ENCODE measurements around the gene SUFU. TPM values are rescaled to one million over a fixed set of nuclear protein-coding genes. Genes with fewer than 3 reads are reported as not detected.
"Not testable (repeated sequence)": the region's sequence is repeated elsewhere in the genome, so short reads cannot be mapped to it uniquely, and the experiment has no call there.

SUFU gene
- total RNA-seq, 2 experiments from 2014 or later = 13.1 to 13.4 TPM

DNA sequence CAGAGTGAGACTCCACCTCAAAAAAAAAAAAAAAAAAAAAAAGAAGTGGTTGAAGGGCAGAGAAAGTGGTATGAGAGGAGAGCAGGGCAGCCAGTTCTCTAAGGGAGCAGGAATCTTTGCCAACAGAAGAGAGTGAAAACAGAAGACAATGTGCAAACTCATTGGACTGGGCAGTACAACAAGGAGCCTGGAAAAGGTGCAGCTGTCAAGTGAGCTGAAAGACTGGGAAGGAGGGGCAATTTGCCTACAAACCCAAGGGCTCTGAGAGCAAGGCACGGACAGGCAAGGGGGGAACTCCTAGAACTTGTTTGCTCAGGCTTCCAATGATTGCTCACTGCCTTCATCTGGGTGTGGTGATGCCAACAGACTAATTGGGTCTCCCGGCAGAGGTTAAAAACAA is 10.8 kb upstream of the SUFU start:
- Mint-ChIP-seq H3K9me3 (no peaks in the 10 kb centered on the region), H3K27me3 (no peaks in the 10 kb centered on the region), H3K4me3 (no peak overlapping the region), H3K4me1 (peaks cover 16% of the 10 kb centered on the region), H3K36me3 (peaks cover 9% of the 10 kb centered on the region), H3K27ac (no peak overlapping the region)
- ATAC-seq (ENCODE audit: low read depth) (no peak), DNase-seq (no peak)
- POLR2A ChIA-PET = no interaction called here

DNA sequence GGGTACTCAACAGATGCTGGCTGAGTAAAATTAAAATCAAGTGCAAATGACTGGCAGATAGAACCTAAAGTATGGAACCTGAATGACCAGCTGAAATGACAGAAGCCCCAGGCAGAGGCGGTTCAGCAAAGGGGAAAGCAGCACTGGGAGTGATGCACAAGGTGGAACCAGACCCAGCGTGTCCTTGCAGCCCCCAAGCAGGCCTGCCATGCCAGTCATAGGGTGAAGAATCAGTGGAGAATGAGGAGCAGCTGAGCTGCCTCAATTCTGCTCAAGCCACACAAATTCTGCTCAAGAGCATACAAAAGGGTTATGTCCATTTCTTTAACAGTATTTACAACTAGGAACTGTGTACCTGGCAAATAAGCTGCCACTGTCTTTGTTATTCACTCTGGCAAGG is 10.0 kb upstream of the SUFU start:
- no peak overlapping the region for H3K27ac Mint-ChIP-seq
- no peaks in the 10 kb centered on the region for H3K9me3 Mint-ChIP-seq
- ATAC-seq (ENCODE audit: low read depth) (no peak), DNase-seq (no peak)
- H3K36me3 Mint-ChIP-seq = peaks cover 8% of the 10 kb centered on the region
- H3K4me1 Mint-ChIP-seq = peaks cover 18% of the 10 kb centered on the region
- POLR2A ChIA-PET = interaction anchor here (1.2 kb wide), 1 partner anchor 11 kb away, joined by 3 read pairs; no protein-coding TSS in a partner anchor
- no peak overlapping the region for H3K4me3 Mint-ChIP-seq
- no peaks in the 10 kb centered on the region for H3K27me3 Mint-ChIP-seq

DNA sequence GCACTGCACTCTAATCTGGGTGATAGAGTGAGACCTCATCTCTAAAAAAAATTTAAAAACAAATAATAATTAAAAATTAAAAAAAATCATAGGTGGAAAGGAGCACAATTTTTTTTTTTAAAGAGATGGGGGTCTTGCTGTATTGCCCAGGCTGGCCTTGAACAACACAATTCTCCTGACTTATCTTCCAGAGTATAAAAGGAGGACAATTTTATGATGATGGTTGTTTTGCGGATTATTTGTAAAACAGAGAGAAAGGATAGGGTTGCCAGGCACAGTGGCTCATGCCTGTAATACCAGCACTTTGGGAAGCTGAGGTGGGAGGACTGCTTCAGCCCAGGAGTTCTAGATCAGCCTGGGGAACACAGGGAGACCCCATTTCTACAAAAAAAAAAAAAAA is 6.2 kb upstream of the SUFU start:
- H3K4me3 Mint-ChIP-seq = no peak overlapping the region
- no peak for ATAC-seq (ENCODE audit: low read depth)
- no peak for DNase-seq
- H3K27ac Mint-ChIP-seq = no peak overlapping the region
- POLR2A ChIA-PET = interaction anchor here (0.6 to 0.7 kb wide), 3 partner anchors 15 to 347 kb away, joined by 3 read pairs; no protein-coding TSS in a partner anchor
- H3K9me3 Mint-ChIP-seq = no peaks in the 10 kb centered on the region
- no peaks in the 10 kb centered on the region for H3K27me3 Mint-ChIP-seq
- peaks cover 4% of the 10 kb centered on the region for H3K36me3 Mint-ChIP-seq
- peaks cover 18% of the 10 kb centered on the region for H3K4me1 Mint-ChIP-seq

GRCh38 chr10:102499356-102499755 is 4.4 kb upstream of the SUFU start:
- ATAC-seq (ENCODE audit: low read depth) = no peak
- Mint-ChIP-seq H3K4me3 (no peak overlapping the region), H3K4me1 (peaks cover 13% of the 10 kb centered on the region), H3K36me3 (peaks cover 4% of the 10 kb centered on the region), H3K9me3 (no peaks in the 10 kb centered on the region), H3K27me3 (no peaks in the 10 kb centered on the region), H3K27ac (no peak overlapping the region)
- POLR2A ChIA-PET = no interaction called here
- DNase-seq = no peak

DNA sequence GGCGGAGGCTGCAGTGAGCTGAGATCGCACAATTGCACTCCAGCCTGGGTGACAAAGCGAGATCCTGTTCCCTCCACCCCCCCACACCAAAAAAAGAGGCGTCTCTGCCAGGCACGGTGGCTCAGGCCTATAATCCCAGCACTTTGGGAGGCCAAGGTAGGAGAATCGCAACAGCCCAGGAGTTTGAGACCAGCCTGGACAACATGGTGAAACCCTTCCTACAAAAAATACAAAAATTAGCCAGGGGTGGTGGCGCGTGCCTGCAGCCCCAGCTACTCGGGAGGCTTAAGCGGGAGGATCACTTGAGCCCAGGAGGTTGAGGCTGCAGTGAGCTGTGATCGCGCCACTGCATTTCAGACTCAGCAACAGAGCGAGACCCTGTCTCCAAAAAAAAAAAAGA is 3.1 kb upstream of the SUFU start:
- POLR2A ChIA-PET = interaction anchor here (1.0 to 1.1 kb wide), 2 partner anchors 83 to 102 kb away, joined by 3 to 4 read pairs; no protein-coding TSS in a partner anchor
- not testable (repeated sequence) for H3K27me3 Mint-ChIP-seq; H3K9me3 Mint-ChIP-seq; ATAC-seq (ENCODE audit: low read depth); H3K4me3 Mint-ChIP-seq; DNase-seq; H3K27ac Mint-ChIP-seq; H3K36me3 Mint-ChIP-seq
- peaks cover 21% of the 10 kb centered on the region for H3K4me1 Mint-ChIP-seq

- ATAC-seq (ENCODE audit: low read depth) = no peak
- Mint-ChIP-seq H3K27ac (no peak overlapping the region), H3K4me1 (peaks cover 23% of the 10 kb centered on the region), H3K27me3 (no peaks in the 10 kb centered on the region), H3K9me3 (no peaks in the 10 kb centered on the region), H3K36me3 (peaks cover 2% of the 10 kb centered on the region), H3K4me3 (no peak overlapping the region)
- no peak for DNase-seq
- POLR2A ChIA-PET = interaction anchor here (1.0 to 1.1 kb wide), 3 partner anchors 19 to 102 kb away, joined by 3 to 4 read pairs (median 3); no protein-coding TSS in a partner anchor
Observed at GRCh38 chr10:102501201-102502028, 2.4 kb upstream of the SUFU start.

DNA sequence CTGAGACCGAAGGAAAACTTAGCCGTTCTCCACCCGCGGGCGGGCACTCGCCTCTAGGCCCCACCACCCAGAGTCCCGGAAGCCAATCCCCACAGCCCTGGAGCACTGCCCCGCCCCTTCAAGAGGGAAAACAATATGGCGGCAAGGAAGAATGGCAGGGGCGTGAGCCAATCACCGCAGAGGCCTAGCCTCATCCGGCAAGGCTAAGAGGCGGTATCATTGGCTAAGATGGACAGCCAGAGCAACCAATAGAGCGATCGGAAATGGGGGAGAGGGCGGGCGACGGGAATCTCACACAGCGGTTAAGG is 1.8 kb upstream of the SUFU start:
- ATAC-seq (ENCODE audit: low read depth) = peak; percentile 71
- Mint-ChIP-seq H3K27me3 (no peaks in the 10 kb centered on the region), H3K9me3 (no peaks in the 10 kb centered on the region), H3K4me3 (no peak overlapping the region), H3K4me1 (peaks cover 24% of the 10 kb centered on the region), H3K36me3 (peaks cover 2% of the 10 kb centered on the region), H3K27ac (no peak overlapping the region)
- peak; percentile 92 for DNase-seq
- POLR2A ChIA-PET = interaction anchor here (1.0 to 1.2 kb wide), 6 partner anchors 20 to 174 kb away, joined by 3 to 8 read pairs (median 3); partner anchors contain the start of gene TRIM8

DNA sequence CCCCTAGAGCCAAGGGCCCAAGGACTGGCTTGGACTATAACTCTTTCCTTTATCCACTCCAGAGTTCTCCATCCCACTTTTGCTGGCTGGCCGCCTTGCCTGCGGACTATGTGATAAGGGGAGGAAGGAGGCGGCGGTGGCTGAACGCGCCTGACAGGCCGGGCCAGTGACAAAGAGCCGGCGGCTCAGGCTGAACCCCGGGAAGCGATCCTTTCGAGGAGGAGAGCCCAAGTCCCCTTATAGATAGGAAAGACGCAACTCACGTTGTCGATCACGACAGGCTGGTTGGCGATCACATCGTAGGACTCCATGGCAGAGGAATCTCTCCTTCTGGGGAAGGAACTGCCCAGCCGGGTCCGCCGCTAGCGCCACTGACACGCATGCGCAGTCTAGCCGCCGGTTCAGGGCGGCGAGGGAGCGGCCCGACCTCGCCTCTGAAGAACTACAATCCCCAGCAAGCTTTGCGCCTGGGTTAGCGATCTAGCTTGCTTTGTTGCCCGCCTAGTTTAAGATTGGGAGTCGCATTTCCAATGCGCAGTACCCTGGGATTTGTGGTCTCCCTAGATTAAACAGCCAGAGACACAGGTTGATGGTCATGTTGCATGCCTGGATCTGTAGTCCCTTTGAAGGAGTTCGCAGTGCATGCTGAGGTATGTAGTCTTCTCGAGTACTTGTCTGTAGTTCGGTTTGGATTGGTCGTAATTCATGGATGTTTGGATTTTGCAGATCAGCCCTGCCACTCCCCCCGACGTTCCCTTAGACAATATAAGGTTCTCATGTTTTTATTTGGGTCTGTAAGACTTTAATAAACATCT is 1.2 kb upstream of the SUFU start, which contains the start of gene ACTR1A:
TSS of gene ACTR1A (minus strand) at position 376 of the 815 bp plus-strand sequence. CDS start at position 311, 65 bp downstream.
- POLR2A ChIA-PET = interaction anchor here (0.7 to 3.2 kb wide), 8 partner anchors 20 to 212 kb away, joined by 3 to 17 read pairs (median 3); partner anchors contain the start of genes ARL3, SFXN2 and TRIM8
- ATAC-seq (ENCODE audit: low read depth) = peak; percentile 65
- Mint-ChIP-seq H3K27me3 (no peaks in the 10 kb centered on the region), H3K4me3 (no peak within 1 kb of the TSS), H3K4me1 (peaks cover 24% of the 10 kb centered on the region), H3K9me3 (no peaks in the 10 kb centered on the region), H3K27ac (no peak within 1 kb of the TSS), H3K36me3 (no peaks in the 10 kb centered on the region)
- peak; percentile 96 for DNase-seq

DNA sequence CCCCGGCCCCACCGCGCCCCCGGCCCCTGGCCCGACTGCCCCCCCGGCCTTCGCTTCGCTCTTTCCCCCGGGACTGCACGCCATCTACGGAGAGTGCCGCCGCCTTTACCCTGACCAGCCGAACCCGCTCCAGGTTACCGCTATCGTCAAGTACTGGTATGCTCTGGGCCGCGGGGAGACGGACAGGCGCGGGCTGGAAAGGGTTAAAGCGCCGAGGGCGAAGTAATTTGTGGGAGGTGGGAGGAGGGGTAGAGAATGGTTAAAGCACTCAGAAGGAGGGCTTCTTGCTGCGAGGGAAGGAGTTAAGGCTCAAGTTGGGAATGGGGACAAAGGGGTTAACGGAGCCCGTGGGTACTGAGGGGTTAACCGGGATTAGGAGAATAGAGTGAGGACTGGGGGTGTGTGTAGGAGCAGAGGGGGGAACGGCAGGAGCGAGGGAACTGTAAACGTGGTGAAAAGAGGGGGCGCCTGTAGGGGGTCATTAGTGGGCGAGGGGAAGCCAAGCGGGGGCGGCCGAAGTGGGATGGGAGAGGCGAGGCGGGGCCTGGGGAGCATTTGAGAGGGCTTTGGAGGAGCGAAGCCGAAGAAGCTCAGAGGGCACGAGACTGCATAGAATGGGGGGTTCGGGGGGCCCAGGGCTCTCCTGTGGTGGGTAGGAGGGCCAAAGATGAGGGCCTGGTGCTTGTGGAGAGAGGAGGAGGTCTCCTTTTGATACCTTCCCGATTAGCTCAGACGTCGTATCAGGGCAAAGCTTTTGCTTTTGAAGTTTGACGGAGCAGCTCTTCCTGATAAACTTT is 605 bp downstream of the SUFU start:
- peaks cover 27% of the 10 kb centered on the region for H3K4me1 Mint-ChIP-seq
- peaks cover under 1% of the 10 kb centered on the region for H3K36me3 Mint-ChIP-seq

GRCh38 chr10:102504976-102505300 is 1.2 kb downstream of the SUFU start:
- ATAC-seq (ENCODE audit: low read depth) (no peak), DNase-seq (no peak)
- H3K4me1 Mint-ChIP-seq = peaks cover 27% of the 10 kb centered on the region
- POLR2A ChIA-PET = interaction anchor here (0.6 to 3.2 kb wide), 13 partner anchors 10 to 378 kb away, joined by 3 to 17 read pairs (median 4); partner anchors contain the start of gene CUEDC2
- no peaks in the 10 kb centered on the region for H3K9me3 Mint-ChIP-seq
- H3K36me3 Mint-ChIP-seq = peaks cover 3% of the 10 kb centered on the region
- H3K4me3 Mint-ChIP-seq = no peak overlapping the region
- H3K27me3 Mint-ChIP-seq = no peaks in the 10 kb centered on the region
- H3K27ac Mint-ChIP-seq = peak overlapping the region; percentile 81

More for the DNA sequence above, 605 bp downstream of the SUFU start:
- H3K27ac Mint-ChIP-seq = peak overlapping the region; percentile 81
- no peaks in the 10 kb centered on the region for H3K27me3 Mint-ChIP-seq
- no peaks in the 10 kb centered on the region for H3K9me3 Mint-ChIP-seq
- DNase-seq (peak; percentile 45), ATAC-seq (ENCODE audit: low read depth) (no peak)
- POLR2A ChIA-PET = interaction anchor here (0.5 to 3.2 kb wide), 16 partner anchors 10 to 390 kb away, joined by 3 to 17 read pairs (median 3); partner anchors contain the start of gene CUEDC2
- no peak overlapping the region for H3K4me3 Mint-ChIP-seq

- H3K36me3 Mint-ChIP-seq = peaks cover 3% of the 10 kb centered on the region
- no peaks in the 10 kb centered on the region for H3K9me3 Mint-ChIP-seq
- no peak for ATAC-seq (ENCODE audit: low read depth)
- no peaks in the 10 kb centered on the region for H3K27me3 Mint-ChIP-seq
- H3K4me1 Mint-ChIP-seq = peaks cover 26% of the 10 kb centered on the region
- no peak overlapping the region for H3K4me3 Mint-ChIP-seq
- no peak overlapping the region for H3K27ac Mint-ChIP-seq
- DNase-seq = no peak
- POLR2A ChIA-PET = interaction anchor here (1.2 to 3.2 kb wide), 4 partner anchors 44 to 137 kb away, joined by 4 to 17 read pairs (median 8); partner anchors contain the start of gene CUEDC2
Observed at GRCh38 chr10:102505462-102506115, 1.8 kb downstream of the SUFU start.

DNA sequence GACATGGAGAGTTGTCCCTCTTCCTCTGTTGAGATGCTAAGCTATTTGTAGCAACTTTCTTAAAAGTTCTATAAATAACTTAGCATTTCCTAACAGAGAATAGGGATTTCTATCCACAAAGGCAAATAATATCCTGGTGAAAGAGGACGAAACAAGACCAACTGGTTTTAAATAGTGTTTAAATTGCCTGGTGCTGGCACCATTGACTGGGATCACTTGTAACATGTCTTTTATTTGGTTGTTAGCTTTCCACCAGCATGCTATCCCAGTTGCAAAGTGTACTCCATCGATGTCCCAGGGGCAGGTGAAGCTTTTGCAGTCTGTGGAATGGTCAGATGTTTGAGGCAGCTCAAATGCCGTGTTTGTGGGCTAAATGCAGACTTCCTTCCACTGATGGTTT is 3.7 kb downstream of the SUFU start:
- DNase-seq (no peak), ATAC-seq (ENCODE audit: low read depth) (no peak)
- Mint-ChIP-seq H3K9me3 (no peaks in the 10 kb centered on the region), H3K27me3 (no peaks in the 10 kb centered on the region), H3K4me1 (peaks cover 36% of the 10 kb centered on the region), H3K27ac (no peak overlapping the region), H3K36me3 (peaks cover 8% of the 10 kb centered on the region), H3K4me3 (no peak overlapping the region)
- POLR2A ChIA-PET = no interaction called here

Data from activated naive CD8-positive, alpha-beta T cell treated with anti-CD3 and anti-CD28 coated beads, Interleukin-2, amount 10 ng/mL, durations not matched to agents 7 days and 5 days (primary cell).